Caco-2 (cell line): ENCODE results near the gene TMEM208. TPM values are rescaled to one million over a fixed set of nuclear protein-coding genes. Genes with fewer than 3 reads are reported as not detected.

Source experiments
- BruUV-seq: library from RNA; stranded (reverse); fragments of 400-500 nt; replicated peaks from 2 replicates; lab custom pipeline; 2021; lab: Mats Ljungman, UMichigan
- CTCF ChIA-PET: fragments of 300-600 bp; sonication (Branson Sonifier 250); formaldehyde crosslinking; loops from one replicate; lab custom pipeline; 2022; ENCODE audit warnings: antibody characterized with exemption; lab: Charles Lee
- POLR2A ChIA-PET: fragments of 300-600 bp; sonication (Branson Sonifier 250); formaldehyde crosslinking; loops from one replicate; lab custom pipeline; 2022; ENCODE audit warnings: antibody characterized with exemption; lab: Charles Lee
- DNase-seq, 2 experiments: peaks; one replicate each; pipeline versions ENCODE4 v3.0.0 to v3.0.0-alpha.2; 2020 to 2022
- H3K27me3 ChIP-seq: replicated peaks from 2 replicates; pipeline ENCODE4 v1.6.0; 2011; ENCODE audit warnings: low read length; ENCODE audit not compliant: control insufficient read depth, insufficient read depth
- H3K36me3 ChIP-seq: 2 replicates; pipeline ENCODE4 v1.5.1; 2011; ENCODE audit warnings: low read length; ENCODE audit not compliant: control insufficient read depth, insufficient read depth
- H3K4me1 ChIP-seq: fragments of 250-450 bp; sonication (Bioruptor Pico); 2 replicates; pipeline ENCODE4 v1.5.1; 2020; ENCODE audit warnings: mild to moderate bottlenecking
- H3K4me3 ChIP-seq: 2 replicates; pipeline ENCODE4 v1.5.1; 2011; ENCODE audit warnings: low read depth, mild to moderate bottlenecking, control low read depth, low read length
- H3K9me3 ChIP-seq: fragments of 250-450 bp; sonication (Bioruptor Pico); 2 replicates; pipeline ENCODE4 v1.5.1; 2020; ENCODE audit warnings: mild to moderate bottlenecking, moderate library complexity
- H3K27ac Mint-ChIP-seq: one replicate; pipeline ENCODE4 v1.8.0; 2022; ENCODE audit warnings: mixed read lengths; ENCODE audit not compliant: unreplicated experiment
- H3K27me3 Mint-ChIP-seq: one replicate; pipeline ENCODE4 v1.8.0; 2022; ENCODE audit warnings: mixed read lengths; ENCODE audit not compliant: insufficient read depth, unreplicated experiment
- H3K36me3 Mint-ChIP-seq: one replicate; pipeline ENCODE4 v1.8.0; 2022; ENCODE audit warnings: mild to moderate bottlenecking, mixed read lengths; ENCODE audit not compliant: insufficient read depth, unreplicated experiment
- H3K4me1 Mint-ChIP-seq: one replicate; pipeline ENCODE4 v1.8.0; 2022; ENCODE audit warnings: low read depth, mixed read lengths; ENCODE audit not compliant: unreplicated experiment
- H3K4me3 Mint-ChIP-seq: one replicate; pipeline ENCODE4 v1.8.0; 2022; ENCODE audit warnings: mild to moderate bottlenecking, moderate library complexity, mixed read lengths; ENCODE audit not compliant: unreplicated experiment
- H3K9me3 Mint-ChIP-seq: one replicate; pipeline ENCODE4 v1.8.0; 2022; ENCODE audit warnings: mixed read lengths; ENCODE audit not compliant: unreplicated experiment
- CTCF ChIP-seq, 2 experiments: fragments of 200-600 bp in 1 of 2; IDR thresholded peaks; 1 replicate in 1 of 2; 2 replicates in 1 of 2; pipeline versions ENCODE4 v1.5.1 to v1.8.0; 2011 to 2022; ENCODE audit warnings: antibody characterized with exemption in 1 of 2, control low read depth in 1 of 2, inconsistent platforms in 1 of 2, low read depth in 1 of 2, low read length in 1 of 2, mild to moderate bottlenecking in 1 of 2, moderate library complexity in 1 of 2; ENCODE audit not compliant: insufficient read depth in 1 of 2, severe bottlenecking in 1 of 2, unreplicated experiment in 1 of 2
- intact Hi-C: fragments of 100-400 bp; cut with micrococcal nuclease; formaldehyde crosslinking; loops from one replicate; pipeline ENCODE4 v1.10.0; 2022; ENCODE audit not compliant: unreplicated experiment
- total RNA-seq: library from RNA; stranded (reverse); gene quantifications from 2 replicates; pipeline ENCODE4 v1.2.3, GENCODE V29; 2022

The TMEM208 gene
- total RNA-seq, 1 experiment from 2014 or later = 69.7 TPM

GRCh38 chr16:67248401-67249177 lies 21.7 kb downstream of the TMEM208 start, which contains the start of gene SLC9A5:
SLC9A5 (plus strand) TSS chr16:67248979; CDS start chr16:67249015, 36 bp downstream.
- peaks cover 6% of the 10 kb centered on the region for H3K27me3 ChIP-seq
- BruUV-seq = no TSS peak
- peaks cover 36% of the 10 kb centered on the region for H3K36me3 Mint-ChIP-seq
- peak; percentile 14 to 42 for TF ChIP-seq CTCF (IDR thresholded peaks at IDR 0.05; ENCODE audit: insufficient read depth in 1 of 2, low read depth in 1 of 2, low read length in 1 of 2, severe bottlenecking in 1 of 2, unreplicated experiment in 1 of 2)
- peaks cover 36% of the 10 kb centered on the region for H3K4me1 Mint-ChIP-seq
- H3K9me3 ChIP-seq = no peaks in the 10 kb centered on the region
- intact Hi-C loops = no loop called here
- no peaks in the 10 kb centered on the region for H3K36me3 ChIP-seq
- peaks cover 18% of the 10 kb centered on the region for H3K27me3 Mint-ChIP-seq
- peak within 1 kb of the TSS; percentile 87 for H3K27ac Mint-ChIP-seq
- peak within 1 kb of the TSS; percentile 95 for H3K4me3 Mint-ChIP-seq
- H3K9me3 Mint-ChIP-seq = no peaks in the 10 kb centered on the region
- CTCF ChIA-PET = interaction anchor here (0.6 to 4.2 kb wide), 6 partner anchors 12 to 295 kb away, joined by 4 to 31 read pairs (median 8); partner anchors contain the start of genes ELMO3 and TMEM208
- peak within 1 kb of the TSS; percentile 72 for H3K4me3 ChIP-seq
- POLR2A ChIA-PET = interaction anchor here (0.5 to 0.6 kb wide), 2 partner anchors 70 to 116 kb away, joined by 3 to 8 read pairs; no protein-coding TSS in a partner anchor
- peaks cover 24% of the 10 kb centered on the region for H3K4me1 ChIP-seq
- peak in 1 of 2 experiments; percentile 55 for DNase-seq

DNA sequence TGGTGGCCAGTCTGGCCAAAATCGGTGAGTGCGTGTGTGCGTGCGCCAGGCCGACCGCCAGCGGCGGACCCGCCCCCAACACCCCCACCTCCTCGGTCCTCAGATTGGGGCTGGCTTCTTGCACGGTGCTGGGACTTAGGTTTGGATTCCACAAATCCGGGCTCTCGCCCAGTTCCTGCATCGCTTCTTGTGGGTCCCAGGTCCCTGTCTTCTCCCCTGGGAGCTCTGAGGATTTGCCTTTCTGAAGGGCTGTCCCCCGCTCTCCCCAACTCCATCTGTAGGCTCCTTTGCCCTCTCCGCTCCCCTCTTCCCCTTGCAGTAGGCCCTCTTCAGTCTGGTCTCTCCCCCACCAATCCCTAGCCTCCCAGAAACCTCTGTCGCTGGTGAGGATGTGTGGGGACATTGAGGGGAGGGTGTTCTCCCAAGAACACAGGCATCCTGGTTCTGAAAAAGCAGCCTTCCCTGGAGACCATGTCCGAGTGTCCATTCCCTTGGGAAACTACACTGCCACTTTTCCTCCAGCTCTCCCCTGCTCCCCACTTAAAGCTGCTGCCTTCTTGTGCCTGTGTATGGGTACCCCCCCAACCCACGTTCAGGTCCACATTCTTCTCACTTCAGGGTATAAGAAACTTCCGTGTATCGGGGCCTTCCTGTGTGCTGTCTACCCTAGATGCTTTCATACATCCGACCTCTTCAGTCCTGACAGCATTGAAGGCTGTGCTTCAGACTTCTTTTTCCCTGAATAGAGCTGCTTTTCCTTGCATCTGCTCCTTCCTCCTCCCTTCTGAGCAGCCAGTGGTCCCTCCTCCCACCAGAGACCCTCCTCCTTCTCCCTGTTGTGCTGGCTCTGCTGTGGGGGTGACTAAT lies 22.5 kb downstream of the TMEM208 start:
- Histone ChIP-seq H3K27me3 (peaks cover 6% of the 10 kb centered on the region), H3K4me3 (peak overlapping the region; percentile 72), H3K36me3 (no peaks in the 10 kb centered on the region), H3K9me3 (no peaks in the 10 kb centered on the region), H3K4me1 (peaks cover 16% of the 10 kb centered on the region)
- H3K9me3 Mint-ChIP-seq = no peaks in the 10 kb centered on the region
- no TSS peak for BruUV-seq
- H3K4me1 Mint-ChIP-seq = peaks cover 29% of the 10 kb centered on the region
- peaks cover 18% of the 10 kb centered on the region for H3K27me3 Mint-ChIP-seq
- peaks cover 34% of the 10 kb centered on the region for H3K36me3 Mint-ChIP-seq
- ChIA-PET CTCF (interaction anchor here (2.5 kb wide), 1 partner anchor 11 kb away, joined by 9 read pairs; no protein-coding TSS in a partner anchor), POLR2A (interaction anchor here (0.5 to 0.6 kb wide), 2 partner anchors 69 to 115 kb away, joined by 3 to 8 read pairs; no protein-coding TSS in a partner anchor)
- peak in 1 of 2 experiments; percentile 39 for DNase-seq
- no peak overlapping the region for H3K27ac Mint-ChIP-seq
- TF ChIP-seq CTCF (IDR thresholded peaks at IDR 0.05; ENCODE audit: insufficient read depth in 1 of 2, low read depth in 1 of 2, low read length in 1 of 2, severe bottlenecking in 1 of 2, unreplicated experiment in 1 of 2) = no peak
- H3K4me3 Mint-ChIP-seq = peak overlapping the region; percentile 95
- intact Hi-C loops = no loop called here

- POLR2A ChIA-PET = no interaction called here
- no TSS peak for BruUV-seq
- Mint-ChIP-seq H3K27me3 (peaks cover 18% of the 10 kb centered on the region), H3K27ac (no peak overlapping the region), H3K4me3 (peak overlapping the region; percentile 95), H3K36me3 (peaks cover 28% of the 10 kb centered on the region), H3K9me3 (no peaks in the 10 kb centered on the region), H3K4me1 (peaks cover 23% of the 10 kb centered on the region)
- peaks cover 10% of the 10 kb centered on the region for H3K4me1 ChIP-seq
- TF ChIP-seq CTCF (IDR thresholded peaks at IDR 0.05; ENCODE audit: insufficient read depth in 1 of 2, low read depth in 1 of 2, low read length in 1 of 2, severe bottlenecking in 1 of 2, unreplicated experiment in 1 of 2) = no peak
- no peaks in the 10 kb centered on the region for H3K36me3 ChIP-seq
- H3K9me3 ChIP-seq = no peaks in the 10 kb centered on the region
- no peak overlapping the region for H3K4me3 ChIP-seq
- intact Hi-C loops = no loop called here
- H3K27me3 ChIP-seq = peaks cover 6% of the 10 kb centered on the region
- no peak for DNase-seq
- CTCF ChIA-PET = interaction anchor here (0.6 to 2.5 kb wide), 2 partner anchors 11 to 88 kb away, joined by 5 to 9 read pairs; no protein-coding TSS in a partner anchor
These were observed 23.1 kb downstream of the TMEM208 start for GRCh38 chr16:67250045-67250327.
